LNCAP (cell line): Measurements from ENCODE around the gene LSS.

ENCODE experiments used
- CTCF ChIP-seq: fragments of 450-650 bp; IDR thresholded peaks from 2 replicates; pipeline ENCODE4 v1.5.1; 2017; ENCODE audit warnings: mild to moderate bottlenecking

The LSS gene

GRCh38 chr21:46153247-46154154, 75.1 kb downstream of the LSS start:
- TF ChIP-seq CTCF = peak; percentile 63

- no peak for TF ChIP-seq CTCF
Measured at GRCh38 chr21:46152927-46153246, 75.7 kb downstream of the LSS start.

GRCh38 chr21:46151989-46152926, 76.3 kb downstream of the LSS start:
- no peak for TF ChIP-seq CTCF

- no peak for TF ChIP-seq CTCF
Measured at GRCh38 chr21:46151261-46151988, 77.1 kb downstream of the LSS start.

GRCh38 chr21:46150491-46151121, 78.0 kb downstream of the LSS start:
- no peak for TF ChIP-seq CTCF

GRCh38 chr21:46150073-46150472, 78.5 kb downstream of the LSS start:
- TF ChIP-seq CTCF = no peak
